Natural killer cell (primary cell): Measurements from ENCODE around the gene LDLRAP1. TPM values are rescaled to one million over a fixed set of nuclear protein-coding genes. Genes with fewer than 3 reads are reported as not detected.

Experiments used
- ATAC-seq, 3 donors: fragments of 150-1000 bp in 2 of 3; fragments of 200-7000 bp in 1 of 3; cut with Tn5 transposase; 1 replicate in 1 of 3; 2 replicates in 2 of 3; pipeline ENCODE4 v1.10.0; 2021; ENCODE audit warnings: mild to moderate bottlenecking in 2 of 3, moderate library complexity in 2 of 3
- DNase-seq, 2 donors: peaks; one replicate each; pipeline versions ENCODE4 v3.0.0 to v3.0.0-alpha.2; 2013 to 2021; ENCODE audit warnings: mixed read lengths in 1 of 2
- H3K27ac ChIP-seq: one replicate; pipeline ENCODE4 v1.5.1; 2013; ENCODE audit warnings: mild to moderate bottlenecking, low read length
- H3K27me3 ChIP-seq: one replicate; pipeline ENCODE4 v1.6.1; 2013; ENCODE audit warnings: low read length; ENCODE audit not compliant: control insufficient read depth, insufficient read depth
- H3K36me3 ChIP-seq: one replicate; pipeline ENCODE4 v1.6.1; 2013; ENCODE audit warnings: low read length; ENCODE audit not compliant: control insufficient read depth, insufficient read depth
- H3K4me1 ChIP-seq: one replicate; pipeline ENCODE4 v1.6.1; 2013; ENCODE audit warnings: low read length; ENCODE audit not compliant: control insufficient read depth, insufficient read depth
- H3K4me3 ChIP-seq: one replicate; pipeline ENCODE4 v1.5.1; 2013; ENCODE audit warnings: low read length
- H3K9me3 ChIP-seq: one replicate; pipeline ENCODE4 v1.6.1; 2013; ENCODE audit warnings: low read length; ENCODE audit not compliant: control insufficient read depth, insufficient read depth
- H3K27ac Mint-ChIP-seq, 2 donors: one replicate each; pipeline ENCODE4 v1.8.0; 2022; ENCODE audit warnings: mild to moderate bottlenecking in 2 of 2, mixed read lengths in 2 of 2, moderate library complexity in 1 of 2
- H3K27me3 Mint-ChIP-seq, 2 donors: one replicate each; pipeline ENCODE4 v1.8.0; 2022; ENCODE audit warnings: low read depth in 2 of 2, mixed read lengths in 2 of 2
- H3K36me3 Mint-ChIP-seq: one replicate; pipeline ENCODE4 v1.8.0; 2022; ENCODE audit warnings: mixed read lengths
- H3K4me1 Mint-ChIP-seq, 2 donors: one replicate each; pipeline ENCODE4 v1.8.0; 2022; ENCODE audit warnings: mixed read lengths in 2 of 2
- H3K4me3 Mint-ChIP-seq: one replicate; pipeline ENCODE4 v1.8.0; 2022; ENCODE audit warnings: mild to moderate bottlenecking, moderate library complexity, mixed read lengths
- H3K9me3 Mint-ChIP-seq, 2 donors: one replicate each; pipeline ENCODE4 v1.8.0; 2022; ENCODE audit warnings: mixed read lengths in 2 of 2
- WGBS: methylation state at CpG from one replicate; pipeline ENCODE4 v1.1.7; 2013; ENCODE audit warnings: missing lambda C conversion rate; ENCODE audit not compliant: insufficient coverage; 5-methylcytosine and 5-hydroxymethylcytosine counted together
- intact Hi-C: fragments of 100-400 bp; cut with micrococcal nuclease; formaldehyde crosslinking; loops from one replicate; pipeline ENCODE4 v1.14.2; 2022
- total RNA-seq, 4 donors: library from RNA; stranded (reverse); fragments of 120-200 nt in 1 of 4; gene quantifications; one replicate each; pipeline versions ENCODE4 v1.2.3 to v1.2.4, GENCODE V29; 2013 to 2022
- TF ChIP-seq, protein P1 (sequence below): fragments of 200-600 bp; IDR thresholded peaks from one replicate; pipeline ENCODE4 v1.8.0; 2022; ENCODE audit warnings: antibody characterized with exemption

LDLRAP1 gene
- total RNA-seq, 3 donors from 2014 or later (not counting 1 experiment from before 2014, with no cell fraction given): 25.2 to 34.0 (median 27.4) TPM

GRCh38 chr1:25610822-25611630 lies 67.6 kb downstream of the LDLRAP1 start:
- Histone ChIP-seq H3K9me3 (no peaks in the 10 kb centered on the region), H3K27ac (no peak overlapping the region), H3K4me3 (no peak overlapping the region), H3K4me1 (peaks cover 28% of the 10 kb centered on the region), H3K36me3 (no peaks in the 10 kb centered on the region), H3K27me3 (peaks cover 2% of the 10 kb centered on the region)
- Mint-ChIP-seq H3K4me3 (no peak overlapping the region), H3K27me3 (peaks cover 8 to 12% of the 10 kb centered on the region in 2 donors), H3K27ac (no peak overlapping the region), H3K4me1 (peaks cover 25 to 29% of the 10 kb centered on the region in 2 donors), H3K9me3 (no peaks in the 10 kb centered on the region), H3K36me3 (no peaks in the 10 kb centered on the region)
- intact Hi-C loops: loop anchor here (10.0 kb wide), 1 partner anchor 184 kb away; no protein-coding TSS in a partner anchor
- TF ChIP-seq, protein P1, sequence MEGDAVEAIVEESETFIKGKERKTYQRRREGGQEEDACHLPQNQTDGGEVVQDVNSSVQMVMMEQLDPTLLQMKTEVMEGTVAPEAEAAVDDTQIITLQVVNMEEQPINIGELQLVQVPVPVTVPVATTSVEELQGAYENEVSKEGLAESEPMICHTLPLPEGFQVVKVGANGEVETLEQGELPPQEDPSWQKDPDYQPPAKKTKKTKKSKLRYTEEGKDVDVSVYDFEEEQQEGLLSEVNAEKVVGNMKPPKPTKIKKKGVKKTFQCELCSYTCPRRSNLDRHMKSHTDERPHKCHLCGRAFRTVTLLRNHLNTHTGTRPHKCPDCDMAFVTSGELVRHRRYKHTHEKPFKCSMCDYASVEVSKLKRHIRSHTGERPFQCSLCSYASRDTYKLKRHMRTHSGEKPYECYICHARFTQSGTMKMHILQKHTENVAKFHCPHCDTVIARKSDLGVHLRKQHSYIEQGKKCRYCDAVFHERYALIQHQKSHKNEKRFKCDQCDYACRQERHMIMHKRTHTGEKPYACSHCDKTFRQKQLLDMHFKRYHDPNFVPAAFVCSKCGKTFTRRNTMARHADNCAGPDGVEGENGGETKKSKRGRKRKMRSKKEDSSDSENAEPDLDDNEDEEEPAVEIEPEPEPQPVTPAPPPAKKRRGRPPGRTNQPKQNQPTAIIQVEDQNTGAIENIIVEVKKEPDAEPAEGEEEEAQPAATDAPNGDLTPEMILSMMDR: no peak
- ATAC-seq (no peak), DNase-seq (peak in 1 of 2 donors; percentile 52)
- WGBS: 74% methylated on average over 8 of the region's 8 CpGs

DNA sequence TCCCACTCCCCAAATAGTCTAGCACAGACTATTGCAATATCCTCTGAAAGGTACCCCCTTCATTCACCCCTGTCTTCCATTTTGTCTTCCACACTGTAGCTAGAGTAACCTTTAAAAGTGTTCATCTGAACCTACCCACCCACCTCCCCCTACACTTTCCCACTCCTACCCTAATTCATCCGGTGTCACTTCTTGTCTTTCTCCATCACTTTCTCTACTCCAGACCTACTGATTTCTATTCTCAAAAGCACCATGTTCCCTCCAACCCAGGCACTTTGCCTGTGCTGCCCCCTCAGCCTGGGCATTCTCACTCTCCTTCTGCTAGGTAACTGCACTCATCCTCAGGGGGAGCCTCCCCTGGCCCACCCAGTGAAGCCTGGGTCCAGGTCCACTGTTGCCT lies 68.4 kb downstream of the LDLRAP1 start:
- H3K4me1 Mint-ChIP-seq: peaks cover 25 to 29% of the 10 kb centered on the region in 2 donors

DNA sequence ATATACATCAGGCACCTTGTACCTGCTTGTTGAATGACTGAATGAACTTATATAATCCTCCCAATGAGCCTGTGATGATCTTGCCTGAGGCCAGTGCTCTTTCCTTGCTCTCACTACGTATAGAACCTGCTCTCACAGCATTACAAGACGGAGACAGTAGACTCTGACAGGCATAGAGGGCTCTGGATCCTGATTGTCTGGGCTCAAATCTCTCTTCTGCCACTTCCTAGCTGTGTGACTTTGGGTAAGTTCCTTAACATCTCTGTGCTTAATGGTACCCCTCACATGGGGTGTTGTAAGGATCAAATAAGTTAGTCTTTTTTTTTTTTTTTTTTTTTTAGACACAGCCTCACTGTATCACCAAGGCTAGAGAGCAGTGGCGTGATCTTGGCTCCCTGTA lies 69.0 kb downstream of the LDLRAP1 start:
- ATAC-seq: no peak
- intact Hi-C loops: loop anchor here (10.0 kb wide), 1 partner anchor 182 kb away; no protein-coding TSS in a partner anchor
- Histone ChIP-seq H3K4me3 (no peak overlapping the region), H3K27ac (no peak overlapping the region), H3K9me3 (no peaks in the 10 kb centered on the region), H3K27me3 (peaks cover 2% of the 10 kb centered on the region), H3K36me3 (no peaks in the 10 kb centered on the region), H3K4me1 (peaks cover 29% of the 10 kb centered on the region)
- 75% methylated on average over 3 of the region's 3 CpGs for WGBS
- Mint-ChIP-seq H3K27me3 (peaks cover 8 to 11% of the 10 kb centered on the region in 2 donors), H3K36me3 (no peaks in the 10 kb centered on the region), H3K4me3 (no peak overlapping the region), H3K27ac (no peak overlapping the region), H3K4me1 (peaks cover 25 to 29% of the 10 kb centered on the region in 2 donors), H3K9me3 (no peaks in the 10 kb centered on the region)
- TF ChIP-seq, protein P1: no peak
- DNase-seq: no peak

More for the DNA sequence above, 68.4 kb downstream of the LDLRAP1 start:
- H3K27me3 Mint-ChIP-seq: peaks cover 8 to 11% of the 10 kb centered on the region in 2 donors
- Histone ChIP-seq H3K27me3 (peaks cover 2% of the 10 kb centered on the region), H3K9me3 (no peaks in the 10 kb centered on the region), H3K36me3 (no peaks in the 10 kb centered on the region), H3K27ac (no peak overlapping the region), H3K4me1 (peaks cover 29% of the 10 kb centered on the region), H3K4me3 (no peak overlapping the region)
- WGBS: 94% methylated on average over 1 of the region's 1 CpG
- ATAC-seq (no peak), DNase-seq (no peak)
- no peaks in the 10 kb centered on the region for H3K9me3 Mint-ChIP-seq
- TF ChIP-seq, protein P1: no peak
- peak overlapping the region in 1 of 2 donors; percentile 10 for H3K27ac Mint-ChIP-seq
- no peaks in the 10 kb centered on the region for H3K36me3 Mint-ChIP-seq
- intact Hi-C loops: loop anchor here (10.0 kb wide), 1 partner anchor 183 kb away; no protein-coding TSS in a partner anchor
- no peak overlapping the region for H3K4me3 Mint-ChIP-seq
